ENCODE results near the gene CLDN7. TPM values are rescaled to one million over a fixed set of nuclear protein-coding genes. Genes with fewer than 3 reads are reported as not detected.

Gene CLDN7, protein sequence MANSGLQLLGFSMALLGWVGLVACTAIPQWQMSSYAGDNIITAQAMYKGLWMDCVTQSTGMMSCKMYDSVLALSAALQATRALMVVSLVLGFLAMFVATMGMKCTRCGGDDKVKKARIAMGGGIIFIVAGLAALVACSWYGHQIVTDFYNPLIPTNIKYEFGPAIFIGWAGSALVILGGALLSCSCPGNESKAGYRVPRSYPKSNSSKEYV
- 453 and 573 TPM in 2 replicates for total RNA-seq

DNA sequence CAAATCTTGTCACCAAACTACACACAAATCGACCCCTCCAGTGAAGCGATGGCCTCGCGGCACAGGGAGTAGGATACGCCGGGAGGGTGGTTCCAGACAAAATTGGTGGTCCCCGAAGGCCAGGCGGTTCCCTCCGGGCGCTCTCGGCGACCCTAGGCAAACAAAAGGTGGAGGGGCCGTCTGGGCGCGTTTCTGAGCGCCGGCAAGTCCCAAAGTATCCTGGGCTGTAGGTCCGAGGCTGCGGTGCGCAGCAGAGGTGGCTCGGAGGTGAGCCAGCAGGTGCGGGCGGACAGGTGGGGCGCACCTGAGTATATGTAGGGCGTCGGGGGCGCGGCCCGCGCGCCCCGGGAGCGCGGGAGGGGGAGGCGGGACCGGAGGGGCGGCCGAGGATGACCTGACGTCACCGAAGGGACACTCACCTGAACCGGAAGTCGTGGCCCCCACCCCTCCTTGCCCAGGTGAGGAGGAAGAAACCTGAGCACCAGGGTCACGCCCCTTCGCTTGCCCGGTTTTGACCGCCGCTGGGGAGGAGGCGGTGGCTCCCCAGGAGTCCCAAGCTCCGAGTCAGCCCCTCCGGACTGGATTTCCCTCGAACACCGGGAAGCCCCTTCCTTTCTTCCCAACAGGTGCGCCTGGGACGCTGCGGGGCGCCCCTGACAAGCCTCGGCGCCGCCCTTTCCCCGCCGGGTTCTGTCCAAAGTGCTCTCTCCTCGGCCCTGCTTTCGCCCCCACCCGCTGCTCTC is at the start of gene CLDN7:
Gene CLDN7 (minus strand): TSS at position 287 of the 743 bp plus-strand sequence. CDS start 435 bp downstream, outside the sequence.

DNA sequence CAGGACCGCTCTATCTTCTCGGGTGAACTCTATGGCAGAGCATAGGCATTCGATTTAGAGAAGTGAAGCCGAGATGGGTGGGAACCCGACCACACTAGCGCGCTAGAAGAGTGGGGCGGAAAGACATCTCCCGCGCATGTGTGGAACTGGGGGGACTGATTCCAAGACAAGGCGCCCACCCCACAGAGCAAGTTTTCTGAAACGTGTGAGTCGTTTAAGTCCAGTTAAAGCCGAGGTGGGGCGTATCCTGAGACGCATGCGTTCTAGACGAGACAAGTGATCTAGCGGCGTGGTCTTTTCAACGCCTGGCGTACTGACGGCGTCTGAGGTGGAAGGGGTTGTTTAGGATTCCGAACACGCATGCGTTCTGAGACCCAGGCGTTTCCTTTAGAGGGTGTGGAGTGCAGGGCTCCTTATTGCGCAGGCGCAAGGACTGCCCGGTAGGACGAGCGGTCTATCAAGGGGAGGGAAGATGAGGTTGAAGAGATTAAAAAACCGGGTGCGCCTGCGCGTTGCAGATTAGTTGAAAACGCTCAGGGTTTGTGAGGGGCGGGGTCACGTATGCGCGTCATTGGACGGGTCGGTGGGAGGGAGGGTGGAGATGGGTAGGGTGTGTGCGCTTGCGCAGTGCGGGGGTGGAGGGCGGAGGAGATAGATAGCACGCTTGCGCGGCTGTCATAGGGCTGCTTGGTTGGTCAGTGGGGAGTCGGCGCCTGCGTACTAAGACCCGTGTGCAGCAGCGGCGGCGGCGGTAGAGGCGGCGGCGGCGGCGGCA is 44.8 kb upstream of the CLDN7 start, which contains the start of gene EIF5A:
Gene EIF5A (plus strand): TSS at position 718 of the 775 bp plus-strand sequence. CDS start 2,008 bp downstream, outside the sequence.

DNA sequence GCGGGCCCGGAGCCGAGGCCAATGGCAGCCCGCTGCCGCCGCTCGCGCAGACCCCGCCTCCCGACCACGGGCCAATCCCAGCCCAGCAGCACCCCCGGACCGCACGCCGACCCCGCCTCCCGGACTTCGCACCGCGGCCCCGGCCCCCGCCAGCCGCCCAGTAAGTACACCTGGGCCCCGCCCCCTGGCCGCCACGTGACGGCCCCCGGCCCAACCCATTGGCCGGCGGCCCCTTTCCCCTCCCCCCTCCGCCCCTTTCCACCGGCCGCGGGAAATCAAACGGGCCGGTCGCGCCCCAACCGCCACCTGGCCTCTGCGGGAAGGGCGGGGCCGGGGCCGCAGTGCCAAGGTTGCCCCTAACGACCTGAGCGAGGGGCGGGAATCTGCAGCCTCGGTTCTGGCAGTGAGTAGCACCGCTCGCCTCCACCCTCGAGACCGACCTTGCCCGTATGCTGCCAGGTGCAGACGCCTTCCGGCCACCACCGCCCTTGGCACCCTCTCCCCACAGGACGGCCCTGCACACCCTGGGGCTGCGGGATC is 32.4 kb upstream of the CLDN7 start, which contains the start of gene YBX2:
Gene YBX2 (minus strand): TSS at position 26 of the 540 bp plus-strand sequence. CDS start 139 bp downstream, outside the sequence.

DNA sequence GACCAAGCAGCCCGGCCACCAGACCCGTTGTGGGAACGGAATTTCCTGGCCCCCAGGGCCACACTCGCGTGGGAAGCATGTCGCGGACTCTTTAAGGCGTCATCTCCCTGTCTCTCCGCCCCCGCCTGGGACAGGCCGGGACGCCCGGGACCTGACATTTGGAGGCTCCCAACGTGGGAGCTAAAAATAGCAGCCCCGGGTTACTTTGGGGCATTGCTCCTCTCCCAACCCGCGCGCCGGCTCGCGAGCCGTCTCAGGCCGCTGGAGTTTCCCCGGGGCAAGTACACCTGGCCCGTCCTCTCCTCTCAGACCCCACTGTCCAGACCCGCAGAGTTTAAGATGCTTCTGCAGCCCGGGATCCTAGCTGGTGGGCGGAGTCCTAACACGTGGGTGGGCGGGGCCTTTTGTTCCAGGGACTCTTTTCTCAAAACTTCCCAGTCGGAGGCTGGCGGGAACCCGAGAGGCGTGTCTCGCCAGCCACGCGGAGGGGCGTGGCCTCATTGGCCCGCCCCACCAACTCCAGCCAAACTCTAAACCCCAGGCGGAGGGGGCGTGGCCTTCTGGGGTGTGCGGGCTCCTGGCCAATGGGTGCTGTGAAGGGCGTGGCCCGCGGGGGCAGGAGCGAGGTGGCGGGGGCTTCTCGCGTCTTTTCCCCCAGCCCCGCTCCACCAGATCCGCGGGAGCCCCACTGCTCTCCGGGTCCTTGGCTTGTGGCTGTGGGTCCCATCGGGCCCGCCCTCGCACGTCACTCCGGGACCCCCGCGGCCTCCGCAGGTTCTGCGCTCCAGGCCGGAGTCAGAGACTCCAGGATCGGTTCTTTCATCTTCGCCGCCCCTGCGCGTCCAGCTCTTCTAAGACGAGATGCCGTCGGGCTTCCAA is 19.0 kb upstream of the CLDN7 start, which contains the start of gene SLC2A4:
Gene SLC2A4 (plus strand): TSS at position 645 of the 879 bp plus-strand sequence. CDS start 217 bp downstream, at position 862.

DNA sequence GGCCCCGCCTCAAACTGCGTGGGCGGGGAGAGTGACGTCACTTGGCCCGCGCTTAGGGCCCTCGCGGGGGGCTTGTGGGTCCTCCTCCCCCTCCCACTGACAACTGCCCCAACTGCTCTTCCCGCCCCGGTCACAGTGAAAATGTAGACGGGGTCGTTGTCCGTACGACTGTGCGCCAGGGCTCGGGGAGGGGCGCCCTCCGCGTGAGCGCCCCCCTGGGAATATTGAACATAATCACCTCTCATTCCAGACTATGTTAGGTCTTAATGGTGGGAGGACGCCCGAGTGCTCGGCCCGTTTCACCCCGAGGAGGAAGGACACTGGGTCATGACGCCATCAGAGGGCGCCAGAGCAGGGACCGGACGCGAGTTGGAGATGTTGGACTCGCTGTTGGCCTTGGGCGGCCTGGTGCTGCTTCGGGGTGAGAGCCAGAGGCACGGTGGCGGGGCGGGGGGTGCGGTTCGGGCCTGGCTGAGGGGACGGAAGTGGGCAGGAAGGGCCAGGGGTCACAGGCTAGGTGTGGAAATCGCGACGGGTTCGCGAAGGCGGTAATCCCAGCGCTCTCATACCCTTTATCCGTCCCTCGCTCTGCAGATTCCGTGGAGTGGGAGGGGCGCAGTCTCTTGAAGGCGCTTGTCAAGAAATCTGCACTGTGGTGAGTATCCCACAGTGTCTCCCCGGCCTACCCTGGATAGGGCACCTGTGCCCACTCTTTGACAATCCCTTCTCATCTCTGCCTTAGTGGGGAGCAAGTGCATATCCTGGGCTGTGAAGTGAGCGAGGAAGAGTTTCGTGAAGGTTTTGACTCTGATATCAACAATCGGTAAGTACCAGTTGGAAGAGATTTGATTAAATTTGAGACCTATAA is 9.9 kb downstream of the CLDN7 start, which contains the start of gene ELP5:
Gene ELP5 (plus strand): TSS at position 40 of the 868 bp plus-strand sequence. CDS start 336 bp downstream, at position 376.

DNA sequence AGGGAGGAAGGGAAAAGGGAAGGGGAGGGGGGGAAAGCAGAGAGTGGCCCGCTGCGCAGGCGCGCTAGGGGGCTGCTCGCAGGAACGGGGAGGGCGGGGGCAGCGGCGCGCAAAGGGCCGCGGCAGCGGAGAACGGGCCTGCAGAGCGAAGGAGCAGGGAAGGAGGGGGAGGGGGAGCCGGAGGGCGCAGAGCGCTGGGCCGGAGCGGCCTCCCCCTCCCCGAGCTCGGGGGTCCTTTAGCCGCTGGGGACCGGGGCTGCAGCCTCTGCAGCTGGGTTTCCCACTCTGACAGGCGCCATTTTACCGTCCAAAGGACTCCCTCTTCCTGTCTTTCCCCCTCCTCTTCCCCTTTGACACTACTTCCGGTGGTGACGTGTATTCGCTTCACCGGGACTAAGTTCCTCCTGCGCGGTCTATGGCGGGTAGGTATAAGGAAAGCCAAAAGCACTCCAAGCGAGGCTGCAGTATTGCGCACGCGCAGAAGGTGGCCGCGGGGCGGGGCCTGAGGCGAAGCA is 10.6 kb downstream of the CLDN7 start, which contains the start of gene CTDNEP1:
Gene CTDNEP1 (minus strand): TSS at position 74 of the 515 bp plus-strand sequence. CDS start 438 bp downstream, outside the sequence.

DNA sequence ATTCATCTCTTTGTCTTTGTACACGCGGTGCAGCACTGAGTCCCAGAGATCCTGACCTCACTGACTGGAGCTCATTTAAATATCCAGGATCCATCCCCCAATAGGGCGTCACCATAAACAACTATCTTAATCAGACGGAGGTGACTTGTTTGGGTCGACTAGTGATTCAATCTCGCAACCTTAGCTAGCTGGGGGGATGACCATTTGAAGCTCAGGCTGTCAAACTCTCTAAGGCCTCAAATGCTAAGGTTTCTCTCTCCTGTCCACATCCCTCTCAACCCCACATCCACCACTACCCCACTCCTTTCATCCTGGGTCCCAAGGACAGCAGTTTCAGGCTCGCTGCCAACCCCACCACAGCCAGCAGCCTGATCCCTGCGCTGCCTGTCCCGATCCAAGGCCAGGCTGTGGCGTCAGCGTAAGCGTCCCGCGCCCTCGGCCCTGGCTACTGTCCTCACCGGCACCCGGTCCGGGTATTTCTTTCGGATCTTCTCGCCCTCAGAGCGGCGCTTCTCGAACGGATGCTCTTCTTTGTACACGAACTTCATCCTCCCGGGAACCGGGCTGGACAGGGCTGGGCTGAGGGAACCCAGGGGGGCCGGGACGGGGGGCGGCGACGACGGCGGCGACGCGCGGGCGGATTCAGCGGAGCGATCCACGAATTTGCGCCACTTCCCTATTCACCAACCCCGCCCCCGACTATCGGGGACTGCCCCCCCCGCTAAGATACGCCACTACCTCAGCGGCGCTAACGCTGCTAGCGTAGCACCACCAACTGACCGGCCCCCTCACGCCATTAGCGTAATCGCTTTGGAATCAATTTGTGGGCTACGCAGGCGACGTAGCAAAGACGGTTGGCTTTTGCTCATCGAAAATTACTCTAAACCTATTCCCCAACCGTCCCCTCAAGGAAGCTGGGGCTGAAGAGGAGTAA is 20.2 kb downstream of the CLDN7 start, which contains the start of gene GABARAP:
Gene GABARAP (minus strand): TSS at position 667 of the 934 bp plus-strand sequence. CDS start 119 bp downstream, at position 548.

DNA sequence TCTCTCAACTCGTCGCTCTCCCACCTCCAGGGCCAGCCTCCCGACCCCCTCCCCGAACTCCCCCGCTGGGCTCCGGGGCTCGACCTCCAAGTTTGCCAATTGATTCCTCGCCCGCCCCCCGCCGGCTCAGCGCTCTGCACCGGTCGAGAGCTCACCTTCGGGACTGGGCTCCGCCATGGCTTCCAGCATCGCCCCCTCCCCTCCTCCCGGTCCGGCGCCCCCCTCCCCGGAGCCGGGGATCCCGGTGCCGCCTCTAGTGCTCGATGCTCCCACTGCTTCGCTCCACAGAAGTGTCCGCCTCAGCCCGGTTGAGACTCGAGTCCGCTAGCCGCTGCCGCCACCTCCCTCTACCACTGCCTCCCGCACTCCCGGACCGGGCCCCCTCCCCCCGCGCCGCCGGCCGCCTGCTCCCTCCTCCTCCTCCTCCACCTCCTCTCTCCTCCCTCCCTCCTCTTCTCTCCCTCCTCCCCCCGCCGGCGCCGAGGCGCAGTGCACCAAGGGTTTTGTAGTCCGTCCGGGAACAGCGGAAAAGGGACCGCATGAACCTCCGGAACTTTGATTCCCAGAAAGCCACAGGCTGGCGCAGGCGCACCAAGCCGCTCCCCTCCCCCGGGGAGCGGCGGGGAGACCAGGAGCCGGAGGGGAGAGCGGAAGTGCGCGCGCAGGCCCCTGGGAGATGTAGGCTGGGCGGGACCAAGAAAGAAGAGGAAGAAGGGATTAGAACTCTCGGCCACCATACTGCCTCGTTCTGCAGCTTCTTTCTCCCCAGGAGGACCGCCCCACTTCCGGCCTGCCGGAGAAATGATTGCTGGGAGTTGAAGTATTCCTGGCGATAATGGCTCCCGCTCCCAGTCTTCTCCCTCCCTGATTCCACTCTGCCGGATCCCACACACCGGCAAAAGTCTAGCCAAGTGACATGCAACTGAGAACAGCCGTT is 22.9 kb downstream of the CLDN7 start, which contains the start of gene PHF23:
Gene PHF23 (minus strand): TSS at position 367 of the 937 bp plus-strand sequence. CDS start 178 bp downstream, at position 189.

DNA sequence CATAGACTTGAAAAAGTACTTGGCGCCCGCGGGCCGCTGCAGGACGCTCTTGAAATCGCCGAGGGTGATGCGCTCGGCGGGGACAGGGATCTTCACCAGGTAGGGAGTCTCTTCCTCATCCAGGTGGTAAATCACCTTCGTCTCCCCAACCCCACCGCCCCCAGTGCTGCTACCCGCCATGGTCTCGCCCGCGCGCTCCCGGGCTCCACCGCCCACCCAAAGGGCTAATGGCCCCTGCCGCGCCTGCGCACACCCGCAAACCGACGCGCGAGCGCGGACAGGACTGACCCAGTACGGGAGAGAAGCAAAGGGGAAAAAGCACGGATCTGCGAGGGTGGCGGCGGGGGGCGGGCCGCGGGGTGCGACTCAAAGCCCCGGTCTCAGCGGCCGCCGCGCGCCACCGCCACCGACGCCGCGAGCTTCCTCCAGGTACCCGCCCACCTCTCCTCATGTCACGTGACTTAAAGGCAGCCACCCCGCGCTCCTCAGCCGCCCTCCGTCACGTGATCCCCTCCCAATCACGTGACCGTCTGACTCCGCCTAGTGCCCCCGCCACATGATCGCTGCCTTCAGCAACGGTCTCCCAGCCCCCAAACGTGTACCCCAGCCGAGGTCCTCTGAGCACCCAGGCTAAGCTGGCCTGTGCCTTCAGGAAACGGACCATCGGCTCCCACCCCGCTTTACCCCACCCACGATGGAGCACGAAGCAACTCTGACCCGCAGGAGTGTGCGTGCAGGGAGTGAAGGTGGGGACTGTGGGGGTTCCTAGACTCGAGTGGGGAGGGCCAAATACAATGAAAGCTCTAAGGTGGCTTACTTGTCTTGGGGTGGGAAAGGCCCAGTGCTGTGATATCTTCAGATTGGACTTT is 28.0 kb downstream of the CLDN7 start, which contains the start of gene DVL2:
Gene DVL2 (minus strand): TSS at position 435 of the 869 bp plus-strand sequence. CDS start 255 bp downstream, at position 180.

DNA sequence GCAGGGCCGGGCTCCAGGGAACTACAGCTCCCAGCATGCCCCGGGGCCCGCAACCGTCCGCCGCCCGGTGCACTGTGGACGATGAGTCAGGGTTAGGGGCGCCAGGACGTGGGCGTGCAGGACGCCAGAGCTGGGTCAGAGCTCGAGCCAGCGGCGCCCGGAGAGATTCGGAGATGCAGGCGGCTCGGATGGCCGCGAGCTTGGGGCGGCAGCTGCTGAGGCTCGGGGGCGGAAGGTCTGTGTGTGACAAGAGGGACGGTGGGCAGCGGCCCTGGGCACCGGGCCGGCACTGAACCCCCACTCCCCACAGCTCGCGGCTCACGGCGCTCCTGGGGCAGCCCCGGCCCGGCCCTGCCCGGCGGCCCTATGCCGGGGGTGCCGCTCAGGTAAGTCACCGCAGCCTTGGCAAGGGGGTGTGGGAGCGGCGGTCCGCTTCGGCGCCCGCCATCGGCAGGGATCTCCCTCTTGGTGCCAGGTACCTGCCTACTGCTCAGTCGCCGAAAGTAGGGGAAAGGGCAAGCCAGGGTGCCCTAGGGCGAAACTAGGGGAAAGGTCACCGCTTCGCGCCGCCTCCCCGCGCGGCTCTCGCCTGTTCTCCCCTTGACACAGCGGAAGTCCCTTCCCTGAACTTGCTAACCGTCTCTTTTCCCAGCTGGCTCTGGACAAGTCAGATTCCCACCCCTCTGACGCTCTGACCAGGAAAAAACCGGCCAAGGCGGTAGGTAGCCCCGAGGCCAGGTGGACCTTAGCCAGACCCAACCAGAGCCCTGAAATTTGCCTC is 42.3 kb downstream of the CLDN7 start, which contains the start of the genes ACADVL and DLG4:
Gene ACADVL (plus strand): TSS at position 127 of the 781 bp plus-strand sequence. CDS start 47 bp downstream, at position 174.
Gene DLG4 (minus strand): TSS at position 25 of the 781 bp plus-strand sequence.

Other genes starting within 250 kb of the CLDN7 start
- gene RNASEK, start 249.9 kb downstream of the CLDN7 start, total RNA-seq: 15.7 and 46.3 TPM in 2 replicates
- gene BCL6B, start 239.4 kb downstream of the CLDN7 start, total RNA-seq: not detected in 2 replicates
- gene SLC16A13, start 226.5 kb downstream of the CLDN7 start, total RNA-seq: 1.4 and 3.0 TPM in 2 replicates
- gene SLC16A11, start 218.4 kb downstream of the CLDN7 start, total RNA-seq: 0.07 TPM in 1 of 2 replicates, not detected in the other
- gene CLEC10A, start 182.2 kb downstream of the CLDN7 start, total RNA-seq: not detected in 2 replicates
- gene ASGR2, start 147.7 kb downstream of the CLDN7 start, total RNA-seq: not detected in 2 replicates
- gene ASGR1, start 83.1 kb downstream of the CLDN7 start, total RNA-seq: 0.07 TPM in 1 of 2 replicates, not detected in the other
- gene DLG4, start 42.6 kb downstream of the CLDN7 start, total RNA-seq: 1.0 and 9.3 TPM in 2 replicates
- 172 and 221 TPM in 2 replicates for gene ACADVL, start 42.5 kb downstream of the CLDN7 start, total RNA-seq
- gene DVL2, start 28.0 kb downstream of the CLDN7 start, total RNA-seq: 62.4 and 66.6 TPM in 2 replicates
- gene PHF23, start 23.0 kb downstream of the CLDN7 start, total RNA-seq: 27.0 and 32.2 TPM in 2 replicates
- 57.8 and 81.4 TPM in 2 replicates for gene GABARAP, start 20.0 kb downstream of the CLDN7 start, total RNA-seq
- 26.3 and 49.0 TPM in 2 replicates for gene CTDNEP1, start 10.7 kb downstream of the CLDN7 start, total RNA-seq
- 11.0 and 16.7 TPM in 2 replicates for gene ELP5, start 10.3 kb downstream of the CLDN7 start, total RNA-seq
- gene SLC2A4, start 19.2 kb upstream of the CLDN7 start, total RNA-seq: under 0.01 and 0.14 TPM in 2 replicates
- 0.34 and 1.1 TPM in 2 replicates for gene YBX2, start 32.2 kb upstream of the CLDN7 start, total RNA-seq
- 435 and 611 TPM in 2 replicates for gene EIF5A, start 45.1 kb upstream of the CLDN7 start, total RNA-seq
- 29.4 and 30.4 TPM in 2 replicates for gene GPS2, start 52.9 kb upstream of the CLDN7 start, total RNA-seq
- 15.7 and 22.5 TPM in 2 replicates for gene NEURL4, start 66.9 kb upstream of the CLDN7 start, total RNA-seq
- 0.34 and 0.71 TPM in 2 replicates for gene ACAP1, start 74.1 kb upstream of the CLDN7 start, total RNA-seq
- 7.2 and 21.0 TPM in 2 replicates for gene KCTD11, start 89.7 kb upstream of the CLDN7 start, total RNA-seq
- not detected in 2 replicates for gene TMEM95, start 92.7 kb upstream of the CLDN7 start, total RNA-seq
- 5.8 and 10.6 TPM in 2 replicates for gene TNK1, start 118.6 kb upstream of the CLDN7 start, total RNA-seq
- 12.6 and 28.2 TPM in 2 replicates for gene PLSCR3, start 132.0 kb upstream of the CLDN7 start, total RNA-seq
- 26.6 and 88.9 TPM in 2 replicates for gene TMEM256, start 141.6 kb upstream of the CLDN7 start, total RNA-seq
- 1.4 and 6.1 TPM in 2 replicates for gene NLGN2, start 145.4 kb upstream of the CLDN7 start, total RNA-seq
- not detected in 2 replicates for gene SPEM1, start 157.8 kb upstream of the CLDN7 start, total RNA-seq
- gene SPEM2, start 163.1 kb upstream of the CLDN7 start, total RNA-seq: not detected in 2 replicates
- not detected in 2 replicates for gene SPEM3, start 166.4 kb upstream of the CLDN7 start, total RNA-seq
- 10.3 and 10.7 TPM in 2 replicates for gene TMEM102, start 173.0 kb upstream of the CLDN7 start, total RNA-seq
- 19.1 and 44.3 TPM in 2 replicates for gene FGF11, start 177.0 kb upstream of the CLDN7 start, total RNA-seq
- 7.6 and 14.7 TPM in 2 replicates for gene CHRNB1, start 182.6 kb upstream of the CLDN7 start, total RNA-seq
- 17.4 and 37.4 TPM in 2 replicates for gene ZBTB4, start 217.2 kb upstream of the CLDN7 start, total RNA-seq
- gene SLC35G6, start 219.0 kb upstream of the CLDN7 start, total RNA-seq: not detected in 2 replicates
- 75.9 and 140 TPM in 2 replicates for gene POLR2A, start 221.9 kb upstream of the CLDN7 start, total RNA-seq